K562 (cell line): ENCODE measurements around the gene KLF1. TPM values are rescaled to one million over a fixed set of nuclear protein-coding genes. Genes with fewer than 3 reads are reported as not detected.

Experiments
- BRF1 ChIP-seq: IDR thresholded peaks from 3 replicates; pipeline ENCODE4 v1.6.1; 2011; ENCODE audit warnings: borderline replicate concordance, mild to moderate bottlenecking; ENCODE audit not compliant: insufficient read length; ENCODE audit errors: extremely low read depth
- EWSR1 ChIP-seq: fragments of 450-650 bp; IDR thresholded peaks from 2 replicates; pipeline ENCODE4 v1.6.1; 2018; ENCODE audit warnings: borderline replicate concordance, mild to moderate bottlenecking, low read depth, moderate library complexity; ENCODE audit not compliant: partially characterized antibody
- FOXP1 ChIP-seq: sonication (generic); formaldehyde crosslinking; IDR thresholded peaks from 2 replicates; pipeline ENCODE4 v1.8.0; 2022; ENCODE audit warnings: mild to moderate bottlenecking, missing genetic modification reagents
- LCOR ChIP-seq: sonication (generic); formaldehyde crosslinking; IDR thresholded peaks from 2 replicates; pipeline ENCODE4 v1.8.0; 2022; ENCODE audit warnings: mild to moderate bottlenecking, missing genetic modification reagents
- NFE2 ChIP-seq: IDR thresholded peaks from 2 replicates; pipeline ENCODE4 v1.6.1; 2014; ENCODE audit warnings: antibody characterized with exemption, low read depth
- PHF8 ChIP-seq: fragments of 200-600 bp; sonication (generic); IDR thresholded peaks from 2 replicates; pipeline ENCODE4 v1.6.1; 2012; ENCODE audit warnings: mixed run types, mild to moderate bottlenecking, inconsistent platforms, low read length, moderate library complexity, borderline replicate concordance
- POLR2AphosphoS5 ChIP-seq: IDR thresholded peaks from 2 replicates; pipeline ENCODE4 v1.6.1; 2011; ENCODE audit warnings: mild to moderate bottlenecking, low read depth, low read length, moderate library complexity; ENCODE audit not compliant: control insufficient read depth, insufficient read depth
- PRDM10 ChIP-seq: fragments of 450-650 bp; IDR thresholded peaks from 2 replicates; pipeline ENCODE4 v1.6.1; 2018; ENCODE audit not compliant: partially characterized antibody
- RBM39 ChIP-seq: fragments of 200-400 bp; formaldehyde crosslinking; optimal IDR thresholded peaks from 2 replicates; pipeline ENCODE3; 2018; ENCODE audit warnings: low read depth, low read length
- TSC22D4 ChIP-seq: fragments of 450-650 bp; IDR thresholded peaks from 2 replicates; pipeline ENCODE4 v1.6.1; 2016; ENCODE audit warnings: missing genetic modification characterization, missing biosample characterization, control low read depth
- ZNF407 ChIP-seq: fragments of 450-650 bp; IDR thresholded peaks from 2 replicates; pipeline ENCODE4 v1.6.1; 2016; ENCODE audit warnings: low read depth
- ZNF507 ChIP-seq: conservative IDR thresholded peaks from 2 replicates; pipeline ENCODE4 v1.6.1; 2017; ENCODE audit warnings: missing genetic modification characterization, missing compliant biosample characterization
- polyA plus RNA-seq, 8 experiments: library from polyadenylated mRNA; depleted of rRNA in 4 of 8; stranded (reverse) in 5 of 8; unstranded in 3 of 8; fragments of >200 nt; fragmentation: Nextera tagmentation in 2 of 8; fragmentation: Illumina TruSeq in 1 of 8; extraction: Ambion mirVana in 2 of 8; extraction: Trizol in 1 of 8; gene quantifications; 2 replicates each; pipeline versions ENCODE4 v1.2.1 to v1.2.3, GENCODE V29; 2011 to 2014; ENCODE audit warnings: inconsistent platforms in 1 of 8, missing spikeins in 1 of 8
- total RNA-seq, 7 experiments: library from RNA; depleted of rRNA in 6 of 7; stranded (reverse); fragments of >200 nt in 6 of 7; fragmentation: Illumina TruSeq in 2 of 7; extraction: Trizol in 2 of 7; gene quantifications; 2 replicates each; pipeline versions ENCODE4 v1.2.1 to v1.2.3, GENCODE V29; 2011 to 2021; ENCODE audit warnings: low replicate concordance in 1 of 7
- TF ChIP-seq, protein P1 (sequence below): sonication (generic); formaldehyde crosslinking; IDR thresholded peaks from 2 replicates; pipeline ENCODE4 v1.8.0; 2022; ENCODE audit warnings: missing genetic modification reagents, mild to moderate bottlenecking, borderline replicate concordance

KLF1 gene
- total and polyA plus RNA-seq, 9 of the 15 experiments (the other 6 are each of a cell fraction or from before 2014, with no cell fraction given): 8.4 to 163 (median 47.3) TPM

- TF ChIP-seq ZNF407 (no peak), PRDM10 (peak; percentile 33), RBM39 (no peak), EWSR1 (no peak), PHF8 (no peak), POLR2AphosphoS5 (no peak), BRF1 (no peak), ZNF507 (tag) (no peak), TSC22D4 (tag) (no peak), FOXP1 (CRISPR knock-in tag) (no peak), NFE2 (no peak), LCOR (CRISPR knock-in tag) (0 out of 2 replicates have a peak, but pooled peaks have one; percentile 11)
- TF ChIP-seq, protein P1, sequence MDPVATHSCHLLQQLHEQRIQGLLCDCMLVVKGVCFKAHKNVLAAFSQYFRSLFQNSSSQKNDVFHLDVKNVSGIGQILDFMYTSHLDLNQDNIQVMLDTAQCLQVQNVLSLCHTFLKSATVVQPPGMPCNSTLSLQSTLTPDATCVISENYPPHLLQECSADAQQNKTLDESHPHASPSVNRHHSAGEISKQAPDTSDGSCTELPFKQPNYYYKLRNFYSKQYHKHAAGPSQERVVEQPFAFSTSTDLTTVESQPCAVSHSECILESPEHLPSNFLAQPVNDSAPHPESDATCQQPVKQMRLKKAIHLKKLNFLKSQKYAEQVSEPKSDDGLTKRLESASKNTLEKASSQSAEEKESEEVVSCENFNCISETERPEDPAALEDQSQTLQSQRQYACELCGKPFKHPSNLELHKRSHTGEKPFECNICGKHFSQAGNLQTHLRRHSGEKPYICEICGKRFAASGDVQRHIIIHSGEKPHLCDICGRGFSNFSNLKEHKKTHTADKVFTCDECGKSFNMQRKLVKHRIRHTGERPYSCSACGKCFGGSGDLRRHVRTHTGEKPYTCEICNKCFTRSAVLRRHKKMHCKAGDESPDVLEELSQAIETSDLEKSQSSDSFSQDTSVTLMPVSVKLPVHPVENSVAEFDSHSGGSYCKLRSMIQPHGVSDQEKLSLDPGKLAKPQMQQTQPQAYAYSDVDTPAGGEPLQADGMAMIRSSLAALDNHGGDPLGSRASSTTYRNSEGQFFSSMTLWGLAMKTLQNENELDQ (CRISPR knock-in tag): no peak
These were observed 2.4 kb downstream of the KLF1 start (continued) for GRCh38 chr19:12884627-12884925.
